Liver (tissue), 9 donors: ENCODE results near the gene ZNF330. TPM values are rescaled to one million over a fixed set of nuclear protein-coding genes. Genes with fewer than 3 reads are reported as not detected.

Experiments used
- DNase-seq: peaks from one replicate; pipeline ENCODE4 v3.0.0-alpha.2; 2017; ENCODE audit warnings: low spot score
- H3K27ac ChIP-seq, 2 donors: one replicate each; pipeline ENCODE4 v1.7.0; 2013; ENCODE audit warnings: inconsistent platforms in 2 of 2, low read length in 2 of 2, control low read depth in 1 of 2, low read depth in 1 of 2, mild to moderate bottlenecking in 1 of 2
- H3K27me3 ChIP-seq, 4 donors: one replicate each; pipeline versions ENCODE4 v1.6.1 to v1.7.0; 2013; ENCODE audit warnings: low read length in 3 of 4, inconsistent platforms in 1 of 4, mild to moderate bottlenecking in 1 of 4, moderate library complexity in 1 of 4; ENCODE audit not compliant: control insufficient read depth in 4 of 4, insufficient read depth in 4 of 4
- H3K36me3 ChIP-seq, 4 donors: one replicate each; pipeline versions ENCODE4 v1.6.1 to v1.7.0; 2013; ENCODE audit warnings: low read length in 3 of 4, mild to moderate bottlenecking in 3 of 4, low read depth in 1 of 4, moderate library complexity in 1 of 4; ENCODE audit not compliant: control insufficient read depth in 4 of 4, insufficient read depth in 3 of 4
- H3K4me1 ChIP-seq, 4 donors: one replicate each; pipeline versions ENCODE4 v1.6.1 to v1.7.0; 2013; ENCODE audit warnings: low read length in 3 of 4, mild to moderate bottlenecking in 3 of 4, moderate library complexity in 1 of 4; ENCODE audit not compliant: control insufficient read depth in 4 of 4, insufficient read depth in 4 of 4
- H3K4me3 ChIP-seq, 3 donors: one replicate each; pipeline versions ENCODE4 v1.6.1 to v1.7.0; 2013; ENCODE audit warnings: low read length in 3 of 3, control low read depth in 1 of 3, low read depth in 1 of 3, mild to moderate bottlenecking in 1 of 3
- H3K9ac ChIP-seq, 2 donors: one replicate each; pipeline ENCODE4 v1.7.0; 2013; ENCODE audit warnings: low read length in 2 of 2, mild to moderate bottlenecking in 2 of 2, moderate library complexity in 2 of 2, control low read depth in 1 of 2, low read depth in 1 of 2
- H3K9me3 ChIP-seq, 4 donors: one replicate each; pipeline versions ENCODE4 v1.6.1 to v1.7.0; 2013; ENCODE audit warnings: low read length in 3 of 4; ENCODE audit not compliant: control insufficient read depth in 4 of 4
- CTCF ChIP-seq: fragments of 150-350 bp; IDR thresholded peaks from 2 replicates; pipeline ENCODE4 v1.5.1; 2017; ENCODE audit warnings: improper control_type of control experiment, low read depth, low read length; ENCODE audit not compliant: missing input control
- EGR1 ChIP-seq, 2 donors: IDR thresholded peaks; 2 replicates each; pipeline ENCODE4 v1.6.1; 2016 to 2018; ENCODE audit warnings: antibody characterized with exemption in 2 of 2, low read depth in 2 of 2
- FOXA2 ChIP-seq: IDR thresholded peaks from 2 replicates; pipeline ENCODE4 v1.6.1; 2016; ENCODE audit warnings: antibody characterized with exemption
- HNF4A ChIP-seq, 2 donors: conservative IDR thresholded peaks; 2 replicates each; pipeline ENCODE4 v1.6.1; 2016; ENCODE audit warnings: antibody characterized with exemption in 2 of 2, mild to moderate bottlenecking in 2 of 2
- HNF4G ChIP-seq: IDR thresholded peaks from 2 replicates; pipeline ENCODE4 v1.6.1; 2016; ENCODE audit warnings: antibody characterized with exemption
- JUND ChIP-seq, 2 donors: IDR thresholded peaks; 2 replicates each; pipeline ENCODE4 v1.6.1; 2016; ENCODE audit warnings: antibody characterized with exemption in 2 of 2
- NR2F2 ChIP-seq: IDR thresholded peaks from 2 replicates; pipeline ENCODE4 v1.6.1; 2016; ENCODE audit warnings: antibody characterized with exemption
- RAD21 ChIP-seq, 2 donors: IDR thresholded peaks; 2 replicates each; pipeline ENCODE4 v1.6.1; 2016; ENCODE audit warnings: antibody characterized with exemption in 2 of 2, mild to moderate bottlenecking in 2 of 2
- REST ChIP-seq: IDR thresholded peaks from 2 replicates; pipeline ENCODE4 v1.6.1; 2016; ENCODE audit warnings: antibody characterized with exemption, mild to moderate bottlenecking
- RXRA ChIP-seq, 2 donors: IDR thresholded peaks; 2 replicates each; pipeline ENCODE4 v1.6.1; 2017 to 2018; ENCODE audit warnings: antibody characterized with exemption in 2 of 2, mild to moderate bottlenecking in 1 of 2
- SP1 ChIP-seq: IDR thresholded peaks from 2 replicates; pipeline ENCODE4 v1.6.1; 2018; ENCODE audit warnings: antibody characterized with exemption, mild to moderate bottlenecking
- TAF1 ChIP-seq: conservative IDR thresholded peaks from 2 replicates; pipeline ENCODE4 v1.6.1; 2016; ENCODE audit warnings: antibody characterized with exemption, mild to moderate bottlenecking
- YY1 ChIP-seq: IDR thresholded peaks from 2 replicates; pipeline ENCODE4 v1.6.1; 2016; ENCODE audit warnings: antibody characterized with exemption, mild to moderate bottlenecking
- WGBS: extraction: QIAGEN DNeasy Blood & Tissue Kit; methylation state at CpG from one replicate; pipeline ENCODE4 v1.1.7; 2013; 5-methylcytosine and 5-hydroxymethylcytosine counted together
- polyA plus RNA-seq, 2 donors: library from polyadenylated mRNA; stranded (reverse) in 1 of 2; unstranded in 1 of 2; fragments of 200-250 nt in 1 of 2; fragments of >200 nt in 1 of 2; fragmentation: Nextera tagmentation in 1 of 2; extraction: Ambion mirVana in 1 of 2; gene quantifications; one replicate each; pipeline versions ENCODE4 v1.2.1 to v1.2.3, GENCODE V29; 2013 to 2015
- total RNA-seq, 2 donors: library from RNA; depleted of rRNA; stranded (reverse); fragments of >200 nt; gene quantifications; one replicate each; pipeline ENCODE4 v1.2.3, GENCODE V29; 2014
- donor health status: healthy.
- donor health status: healthy.
- donor health status: healthy.
- donor health status: healthy.
- donor health status: healthy.

ZNF330 gene
- total and polyA plus RNA-seq, 4 donors: 11.7 to 23.2 (median 19.0) TPM

- TF ChIP-seq REST: no peak
- no peak for TF ChIP-seq RXRA (IDR thresholded peaks at IDR 0.05)
- no peak for TF ChIP-seq SP1
- no peak for TF ChIP-seq FOXA2
- TF ChIP-seq EGR1 (IDR thresholded peaks at IDR 0.05; ENCODE audit: low read depth in 2 of 2): no peak
- TF ChIP-seq CTCF: no peak
- no peak for TF ChIP-seq NR2F2
These were observed 13.0 kb downstream of the ZNF330 start (continued) for GRCh38 chr4:141233673-141234072.

- H3K27ac ChIP-seq: no peak overlapping the region
- H3K9me3 ChIP-seq: no peaks in the 10 kb centered on the region
- 63% methylated on average over 3 of the region's 3 CpGs for WGBS
- no peaks in the 10 kb centered on the region for H3K4me1 ChIP-seq
- H3K27me3 ChIP-seq: no peaks in the 10 kb centered on the region
- TF ChIP-seq REST (no peak), HNF4G (no peak), YY1 (no peak)
- H3K9ac ChIP-seq: no peak overlapping the region
- H3K36me3 ChIP-seq: peaks cover 6 to 22% (median 19%) of the 10 kb centered on the region in 4 donors
- no peak overlapping the region for H3K4me3 ChIP-seq
- DNase-seq: no peak
These were observed 17.5 kb downstream of the ZNF330 start for GRCh38 chr4:141238186-141238585.

- 78% methylated on average over 3 of the region's 3 CpGs for WGBS
- no peaks in the 10 kb centered on the region for H3K27me3 ChIP-seq
- no peak overlapping the region for H3K27ac ChIP-seq
- no peak for DNase-seq
- H3K36me3 ChIP-seq: peaks cover 0 to 3% (median under 1%) of the 10 kb centered on the region in 4 donors
- H3K9ac ChIP-seq: no peak overlapping the region
- no peaks in the 10 kb centered on the region for H3K9me3 ChIP-seq
- H3K4me3 ChIP-seq: no peak overlapping the region
- no peaks in the 10 kb centered on the region for H3K4me1 ChIP-seq
- no peak for TF ChIP-seq SP1
- TF ChIP-seq RAD21 (IDR thresholded peaks at IDR 0.05): no peak
- no peak for TF ChIP-seq JUND (IDR thresholded peaks at IDR 0.05)
- TF ChIP-seq HNF4A (conservative IDR thresholded peaks at IDR 0.05): no peak
- no peak for TF ChIP-seq NR2F2
- no peak for TF ChIP-seq TAF1
- no peak for TF ChIP-seq EGR1 (IDR thresholded peaks at IDR 0.05; ENCODE audit: low read depth in 2 of 2)
- TF ChIP-seq REST: no peak
- TF ChIP-seq CTCF: no peak
- TF ChIP-seq FOXA2: no peak
- TF ChIP-seq YY1: no peak
These were observed 19.6 kb downstream of the ZNF330 start for GRCh38 chr4:141240259-141240658.
